MV-4-11 (cell line): ENCODE data around the gene ARHGAP8.

Source experiments
- DNase-seq: peaks from one replicate; lab custom pipeline; 2025; lab: John Stamatoyannopoulos, UW

The ARHGAP8 gene

GRCh38 chr22:44752285-44753188 lies at the start of gene ARHGAP8:
Gene ARHGAP8, plus strand, starts transcription at chr22:44752575. Its CDS starts 33,953 bp downstream, at chr22:44786528.
- DNase-seq, result no peak

- DNase-seq, result no peak
These were observed 49.0 kb upstream of the ARHGAP8 start for GRCh38 chr22:44703255-44703870.

GRCh38 chr22:44704159-44705021 lies 48.0 kb upstream of the ARHGAP8 start:
- DNase-seq, result no peak

GRCh38 chr22:44705022-44705297 lies 47.4 kb upstream of the ARHGAP8 start:
- DNase-seq, result no peak

GRCh38 chr22:44706488-44706887 lies 45.9 kb upstream of the ARHGAP8 start:
- DNase-seq, result no peak

- DNase-seq, result no peak
These were observed 45.2 kb upstream of the ARHGAP8 start for GRCh38 chr22:44707178-44707577.

GRCh38 chr22:44707752-44708151 lies 44.6 kb upstream of the ARHGAP8 start:
- DNase-seq, result peak; percentile 8

GRCh38 chr22:44709881-44710392 lies 42.4 kb upstream of the ARHGAP8 start:
- DNase-seq, result no peak

GRCh38 chr22:44710474-44711240 lies 41.7 kb upstream of the ARHGAP8 start:
- peak; percentile 8 for DNase-seq

- DNase-seq, result no peak
These were observed 41.2 kb upstream of the ARHGAP8 start for GRCh38 chr22:44711241-44711560.

- DNase-seq, result no peak
These were observed 40.5 kb upstream of the ARHGAP8 start for GRCh38 chr22:44711690-44712555.

- no peak for DNase-seq
These were observed 39.4 kb upstream of the ARHGAP8 start for GRCh38 chr22:44712962-44713361.

- no peak for DNase-seq
These were observed 37.5 kb upstream of the ARHGAP8 start for GRCh38 chr22:44714703-44715350.

GRCh38 chr22:44718418-44718817 lies 34.0 kb upstream of the ARHGAP8 start:
- no peak for DNase-seq

- DNase-seq, result no peak
These were observed 32.6 kb upstream of the ARHGAP8 start for GRCh38 chr22:44719586-44720368.

- DNase-seq, result peak; percentile 41
These were observed 31.2 kb upstream of the ARHGAP8 start for GRCh38 chr22:44721213-44721612.

GRCh38 chr22:44722611-44723010 lies 29.8 kb upstream of the ARHGAP8 start:
- no peak for DNase-seq

GRCh38 chr22:44723801-44724200 lies 28.6 kb upstream of the ARHGAP8 start:
- peak; percentile 59 for DNase-seq

- DNase-seq, result no peak
These were observed 28.0 kb upstream of the ARHGAP8 start for GRCh38 chr22:44724416-44724815.
